ENCODE results near the gene KRT6C.

Gene KRT6C

DNA sequence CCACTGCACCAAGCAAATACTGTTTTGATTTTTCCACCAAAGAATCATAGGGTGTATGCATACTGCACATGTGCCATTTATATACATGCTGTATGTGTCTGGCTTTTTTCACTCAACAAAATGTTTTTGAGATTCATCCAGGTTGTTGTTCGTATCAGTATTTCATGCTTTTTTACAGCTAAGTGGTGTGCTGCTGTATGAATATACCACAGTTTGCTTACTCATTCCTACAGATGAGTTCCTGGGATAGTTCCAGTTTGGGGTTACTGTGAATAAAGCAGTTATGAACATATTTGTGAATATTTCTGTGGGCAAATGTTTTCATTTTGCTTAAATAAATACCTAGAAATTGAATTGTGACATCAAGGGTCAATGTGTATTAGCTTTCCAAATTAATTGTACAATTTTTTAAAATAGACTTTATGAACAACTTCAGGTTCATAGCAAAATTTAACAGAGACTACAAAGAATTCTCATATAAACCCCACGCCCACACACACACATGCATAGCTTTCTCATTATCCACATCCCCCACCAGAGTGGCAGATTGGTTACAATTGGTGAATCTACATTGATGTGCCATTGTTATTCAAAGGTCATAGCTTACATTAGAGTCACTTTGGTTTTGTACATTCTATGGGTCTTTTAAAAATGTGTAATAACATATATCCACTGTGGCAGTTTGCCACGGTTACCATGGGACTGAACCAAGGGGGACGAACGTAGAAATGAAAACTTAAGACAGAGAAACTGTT is 26.4 kb upstream of the KRT6C start:
- TF ChIP-seq, protein P1, sequence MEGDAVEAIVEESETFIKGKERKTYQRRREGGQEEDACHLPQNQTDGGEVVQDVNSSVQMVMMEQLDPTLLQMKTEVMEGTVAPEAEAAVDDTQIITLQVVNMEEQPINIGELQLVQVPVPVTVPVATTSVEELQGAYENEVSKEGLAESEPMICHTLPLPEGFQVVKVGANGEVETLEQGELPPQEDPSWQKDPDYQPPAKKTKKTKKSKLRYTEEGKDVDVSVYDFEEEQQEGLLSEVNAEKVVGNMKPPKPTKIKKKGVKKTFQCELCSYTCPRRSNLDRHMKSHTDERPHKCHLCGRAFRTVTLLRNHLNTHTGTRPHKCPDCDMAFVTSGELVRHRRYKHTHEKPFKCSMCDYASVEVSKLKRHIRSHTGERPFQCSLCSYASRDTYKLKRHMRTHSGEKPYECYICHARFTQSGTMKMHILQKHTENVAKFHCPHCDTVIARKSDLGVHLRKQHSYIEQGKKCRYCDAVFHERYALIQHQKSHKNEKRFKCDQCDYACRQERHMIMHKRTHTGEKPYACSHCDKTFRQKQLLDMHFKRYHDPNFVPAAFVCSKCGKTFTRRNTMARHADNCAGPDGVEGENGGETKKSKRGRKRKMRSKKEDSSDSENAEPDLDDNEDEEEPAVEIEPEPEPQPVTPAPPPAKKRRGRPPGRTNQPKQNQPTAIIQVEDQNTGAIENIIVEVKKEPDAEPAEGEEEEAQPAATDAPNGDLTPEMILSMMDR (IDR thresholded peaks at IDR 0.05; ENCODE audit: low read depth, low read length), result no peak
- DNase-seq (ENCODE audit: low read depth, low spot score), result peak; percentile 45
- no peak overlapping the region for H3K4me3 ChIP-seq (ENCODE audit: low read depth, low read length)
- in situ Hi-C loops (cut with HindIII; ENCODE audit: low sequenced_read_pairs), result no loop called here

DNA sequence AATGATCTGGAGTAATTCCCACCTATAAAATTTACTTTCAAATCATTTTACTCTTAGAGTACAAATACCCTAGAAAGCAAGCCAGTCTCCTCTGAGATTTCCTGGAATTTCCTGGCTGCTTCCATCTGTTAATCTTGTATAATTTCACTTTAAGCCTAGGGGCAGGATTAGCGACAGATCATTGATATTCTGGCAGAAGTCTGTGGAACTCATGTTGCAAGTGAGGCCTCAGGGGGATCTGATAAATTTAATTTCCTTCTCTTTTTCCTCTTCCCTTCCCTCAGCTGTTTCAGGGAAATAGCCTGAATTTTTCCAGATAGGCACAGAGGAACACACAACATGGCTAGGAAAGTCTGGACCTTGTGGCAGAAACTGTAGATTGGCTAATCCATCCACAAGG is 25.3 kb upstream of the KRT6C start:
- in situ Hi-C loops (cut with HindIII; ENCODE audit: low sequenced_read_pairs), result no loop called here
- TF ChIP-seq, protein P1 (IDR thresholded peaks at IDR 0.05; ENCODE audit: low read depth, low read length), result no peak

DNA sequence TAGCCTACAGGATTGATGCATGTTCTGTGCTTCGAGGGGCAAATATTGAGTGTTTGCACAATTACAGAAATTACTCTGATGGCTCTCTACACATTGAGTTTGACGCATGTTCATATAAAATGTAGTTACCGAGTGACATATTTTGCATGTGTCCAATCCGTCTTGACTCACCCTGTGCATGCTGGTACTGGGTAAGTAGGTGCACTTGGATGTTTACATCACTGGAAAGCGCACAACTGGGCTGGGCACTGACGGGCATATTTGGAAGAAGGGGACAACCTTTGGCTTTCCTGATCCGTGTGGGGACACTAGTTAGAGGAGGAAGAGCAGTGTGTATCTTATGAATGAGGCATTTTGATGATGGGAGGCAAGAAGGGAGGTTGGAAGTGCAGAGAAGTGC is 24.4 kb upstream of the KRT6C start:
- DNase-seq (ENCODE audit: low read depth, low spot score), result no peak
- H3K4me3 ChIP-seq (ENCODE audit: low read depth, low read length), result no peak overlapping the region
- TF ChIP-seq, protein P1 (IDR thresholded peaks at IDR 0.05; ENCODE audit: low read depth, low read length), result no peak
- in situ Hi-C loops (cut with HindIII; ENCODE audit: low sequenced_read_pairs), result no loop called here

More for the DNA sequence above, 25.3 kb upstream of the KRT6C start:
- no peak overlapping the region for H3K4me3 ChIP-seq (ENCODE audit: low read depth, low read length)
- no peak for DNase-seq (ENCODE audit: low read depth, low spot score)

DNA sequence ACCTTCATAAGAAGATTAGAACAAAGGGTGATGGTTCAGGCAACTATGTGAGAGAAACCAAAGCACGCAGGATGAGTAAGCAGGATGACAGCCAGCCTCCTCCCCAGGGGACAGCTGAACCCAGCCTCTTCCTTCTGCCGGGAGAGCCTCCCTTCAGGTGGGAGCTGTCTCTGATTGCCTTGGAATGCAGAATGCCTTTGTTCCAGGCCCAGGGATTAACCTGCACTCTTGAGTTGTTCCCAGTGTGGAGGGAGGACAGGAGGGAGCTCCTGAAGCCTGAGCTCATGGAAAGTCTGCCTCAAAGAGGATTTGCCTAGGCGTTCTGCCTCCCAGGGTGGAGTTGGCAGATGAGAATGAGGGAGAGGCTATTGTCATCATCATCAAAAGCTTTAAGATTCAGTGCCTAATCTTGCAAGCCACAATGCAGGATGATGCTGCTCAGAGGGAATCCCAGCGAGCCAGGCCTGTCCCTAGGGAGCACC is 23.0 kb upstream of the KRT6C start:
- peak; percentile 67 for DNase-seq (ENCODE audit: low read depth, low spot score)
- TF ChIP-seq, protein P1 (IDR thresholded peaks at IDR 0.05; ENCODE audit: low read depth, low read length), result no peak
- no peak overlapping the region for H3K4me3 ChIP-seq (ENCODE audit: low read depth, low read length)
- in situ Hi-C loops (cut with HindIII; ENCODE audit: low sequenced_read_pairs), result no loop called here

DNA sequence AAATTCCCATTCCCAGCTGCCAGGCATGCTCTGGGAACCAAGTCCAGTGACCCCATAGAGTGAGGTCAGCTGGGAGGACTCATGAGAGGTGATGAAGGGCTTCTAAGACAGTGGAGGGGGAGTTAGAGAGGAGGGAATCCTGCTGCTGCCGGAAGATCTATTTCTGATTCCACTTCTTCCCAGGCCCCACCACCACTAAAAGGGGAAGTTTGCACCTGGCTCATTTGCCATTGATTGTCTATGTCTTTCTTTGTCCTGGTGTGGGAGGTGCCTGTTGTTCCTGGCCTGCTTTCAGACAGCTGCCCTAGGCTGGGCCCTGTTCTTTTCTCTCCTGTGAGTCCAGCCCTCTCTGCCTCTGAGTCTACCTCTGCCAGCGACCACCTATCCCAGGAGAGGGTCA is 22.4 kb upstream of the KRT6C start:
- no peak overlapping the region for H3K4me3 ChIP-seq (ENCODE audit: low read depth, low read length)
- TF ChIP-seq, protein P1 (IDR thresholded peaks at IDR 0.05; ENCODE audit: low read depth, low read length), result no peak
- DNase-seq (ENCODE audit: low read depth, low spot score), result no peak
- in situ Hi-C loops (cut with HindIII; ENCODE audit: low sequenced_read_pairs), result no loop called here

DNA sequence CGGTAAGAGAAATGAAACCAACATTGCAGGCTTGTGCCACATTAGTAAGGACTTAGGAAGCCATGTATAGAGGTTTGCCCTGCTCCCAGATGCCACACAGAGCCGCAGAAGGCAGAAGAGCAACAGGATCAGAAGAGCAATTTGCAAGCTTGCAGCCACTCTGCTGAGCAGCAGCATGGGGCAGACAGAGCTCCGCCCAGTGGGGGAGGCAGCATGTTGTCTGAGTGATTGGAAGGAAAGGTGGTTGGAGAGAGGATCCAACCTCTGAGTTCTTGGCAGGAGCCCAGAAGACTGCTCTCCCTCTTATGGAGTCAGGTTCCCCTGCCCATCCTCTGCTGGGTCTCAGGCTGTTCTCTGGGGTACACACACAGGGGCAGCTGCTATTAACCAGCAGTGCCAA is 21.8 kb upstream of the KRT6C start:
- TF ChIP-seq, protein P1 (IDR thresholded peaks at IDR 0.05; ENCODE audit: low read depth, low read length), result no peak
- in situ Hi-C loops (cut with HindIII; ENCODE audit: low sequenced_read_pairs), result no loop called here
- H3K4me3 ChIP-seq (ENCODE audit: low read depth, low read length), result no peak overlapping the region
- DNase-seq (ENCODE audit: low read depth, low spot score), result peak; percentile 24
